ENCODE results near the gene EPB41.
"Not testable (repeated sequence)": the region's sequence is repeated elsewhere in the genome, so short reads cannot be mapped to it uniquely, and the experiment has no call there.

EPB41 gene

GRCh38 chr1:29133861-29134694 lies 219.7 kb downstream of the EPB41 start:
- DNase-seq (ENCODE audit: low spot score): no peak

GRCh38 chr1:29134695-29135028 lies 220.3 kb downstream of the EPB41 start:
- DNase-seq (ENCODE audit: low spot score): no peak

- DNase-seq (ENCODE audit: low spot score): no peak
Measured at GRCh38 chr1:29136391-29136915, 222.1 kb downstream of the EPB41 start.

DNA sequence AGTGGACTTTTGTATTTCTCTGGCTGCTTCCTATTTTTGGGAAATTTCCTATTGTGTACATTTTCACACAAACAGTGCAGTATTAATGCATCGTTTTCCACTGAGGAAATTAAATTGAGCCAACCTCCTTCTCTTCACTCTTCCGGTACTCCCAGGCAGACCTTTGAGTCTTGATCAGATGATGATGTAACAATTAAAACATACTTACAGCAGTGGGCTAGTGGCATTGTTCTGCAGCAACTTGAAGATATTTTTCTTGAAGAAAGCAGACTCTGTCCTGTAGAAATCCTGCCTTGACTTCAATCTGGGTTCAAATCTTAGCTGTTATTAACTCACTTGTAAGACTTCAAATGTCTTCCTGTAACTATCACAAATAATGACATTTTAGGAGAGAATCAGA lies 228.3 kb downstream of the EPB41 start:
- no peak for DNase-seq (ENCODE audit: low spot score)

DNA sequence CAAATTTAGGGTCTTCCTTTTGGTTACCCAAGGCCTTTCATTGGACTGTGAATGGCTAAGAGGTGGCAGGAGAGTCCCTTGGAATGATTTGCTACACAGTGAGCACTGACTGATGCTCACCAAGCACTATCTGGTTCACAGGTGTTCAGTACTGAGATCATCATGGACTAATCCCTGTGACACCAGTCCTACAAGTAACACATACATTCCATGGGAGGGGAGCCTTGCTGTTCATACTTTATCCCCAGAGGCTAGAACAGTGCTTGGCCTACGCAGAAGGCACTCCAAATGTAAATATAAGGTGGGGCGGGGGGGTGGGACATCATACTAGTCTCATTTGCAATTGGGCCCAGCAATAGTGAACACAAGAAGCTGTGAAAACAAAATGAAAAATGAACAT lies 229.8 kb downstream of the EPB41 start:
- no peak for DNase-seq (ENCODE audit: low spot score)

DNA sequence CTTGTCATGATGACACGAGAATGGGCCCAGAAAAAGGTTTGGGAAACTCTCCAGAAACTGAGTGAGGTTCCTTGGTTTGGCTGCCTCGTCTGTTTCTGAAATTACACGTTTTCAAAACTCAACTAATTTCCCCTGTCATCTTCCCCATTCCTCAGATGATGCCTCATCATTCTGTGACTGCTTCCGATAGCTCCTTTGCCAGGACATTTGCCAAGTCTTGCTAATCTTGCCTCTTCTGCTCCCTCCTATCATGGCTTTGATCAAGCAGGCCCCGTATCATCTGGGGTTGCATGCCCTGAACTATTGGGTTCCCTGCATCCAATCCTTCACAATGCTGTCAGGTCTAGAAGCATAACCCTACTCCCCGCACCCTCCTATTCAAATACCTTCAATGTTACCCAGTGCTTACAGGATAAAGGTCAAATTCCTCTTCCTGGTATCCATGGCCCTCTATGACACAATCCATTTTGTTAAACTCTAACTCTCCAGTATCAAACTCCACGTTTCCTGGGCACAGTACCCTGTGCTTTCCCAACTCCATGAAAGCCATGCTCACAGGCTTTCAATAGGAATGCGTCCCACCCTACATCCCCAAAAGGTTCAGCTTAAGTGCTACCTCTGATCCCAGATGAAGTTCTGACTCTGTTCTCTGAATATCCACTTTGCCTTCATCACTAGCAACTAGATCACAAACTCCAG lies 231.5 kb downstream of the EPB41 start:
- DNase-seq (ENCODE audit: low spot score): no peak

GRCh38 chr1:29148656-29149491 lies 234.5 kb downstream of the EPB41 start:
- no peak for DNase-seq (ENCODE audit: low spot score)

DNA sequence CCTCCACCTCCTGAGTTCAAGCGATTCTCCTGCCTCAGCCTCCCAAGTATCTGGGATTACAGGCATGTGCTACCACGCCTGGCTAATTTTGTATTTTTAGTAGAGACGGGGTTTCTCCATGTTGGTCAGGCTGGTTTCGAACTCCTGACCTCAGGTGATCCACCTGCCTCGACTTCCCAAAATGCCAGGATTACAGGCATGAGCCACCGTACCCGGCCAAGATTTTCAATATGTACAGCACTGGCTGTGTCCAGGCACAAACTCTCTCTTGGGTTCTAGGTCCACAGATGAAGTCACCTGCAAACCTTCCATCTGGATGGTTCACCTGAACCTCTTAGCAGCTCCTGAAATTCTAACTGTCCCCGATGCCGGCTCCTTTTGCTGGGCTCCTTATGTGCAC lies 236.0 kb downstream of the EPB41 start:
- not testable (repeated sequence) for DNase-seq (ENCODE audit: low spot score)

GRCh38 chr1:29152046-29152805 lies 237.9 kb downstream of the EPB41 start:
- DNase-seq (ENCODE audit: low spot score): no peak

DNA sequence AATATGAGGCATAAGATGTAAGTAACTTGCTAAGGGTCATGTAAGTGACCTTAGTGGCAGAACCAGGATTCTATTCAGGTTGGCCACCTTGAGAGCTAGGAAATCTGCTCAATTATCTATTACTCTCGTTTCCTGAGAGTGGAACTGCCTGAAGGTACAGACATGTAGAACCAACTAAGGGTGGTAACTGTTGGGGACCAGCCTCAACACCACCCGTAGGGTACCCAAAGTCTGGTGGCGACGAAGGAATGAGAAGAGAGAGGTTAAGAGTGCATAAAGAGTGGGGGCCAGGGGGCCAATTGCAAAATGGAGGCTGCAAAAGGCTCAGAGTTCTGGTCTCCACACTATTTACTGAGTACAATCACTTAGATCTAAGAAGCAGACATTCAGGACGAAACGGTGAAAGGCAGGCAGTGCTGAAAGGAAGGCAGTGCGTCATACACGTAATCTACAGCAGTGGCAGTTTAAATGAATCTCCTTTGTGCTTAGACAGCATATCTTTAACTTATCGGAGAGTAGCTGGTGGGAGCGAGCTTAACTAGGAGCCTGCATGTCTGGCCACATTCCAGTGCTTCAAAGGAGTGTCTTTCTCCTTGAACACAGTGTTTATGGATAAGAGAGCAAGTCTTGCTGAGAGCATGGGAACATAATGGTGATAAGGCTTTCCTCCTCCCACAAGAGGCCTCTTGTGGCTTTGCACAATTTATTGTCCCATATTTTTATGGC lies 242.3 kb downstream of the EPB41 start:
- DNase-seq (ENCODE audit: low spot score): no peak

DNA sequence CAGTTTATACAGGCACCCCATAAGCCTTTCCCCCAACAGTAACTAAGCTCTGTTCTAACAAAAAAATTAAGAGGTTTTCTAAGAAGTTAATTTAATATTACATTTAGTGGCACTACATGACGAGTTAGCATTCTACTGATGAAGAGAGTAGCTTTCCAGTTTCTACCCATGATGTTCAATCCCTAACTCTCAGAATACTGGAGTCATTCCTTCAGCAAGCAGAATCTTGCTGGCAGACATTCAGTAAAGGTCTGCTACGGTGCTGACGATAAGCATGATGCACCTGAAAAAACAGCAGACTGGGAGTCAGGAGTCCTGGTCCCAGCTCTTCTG lies 242.9 kb downstream of the EPB41 start:
- no peak for DNase-seq (ENCODE audit: low spot score)

GRCh38 chr1:29159773-29160172 lies 245.4 kb downstream of the EPB41 start:
- no peak for DNase-seq (ENCODE audit: low spot score)

DNA sequence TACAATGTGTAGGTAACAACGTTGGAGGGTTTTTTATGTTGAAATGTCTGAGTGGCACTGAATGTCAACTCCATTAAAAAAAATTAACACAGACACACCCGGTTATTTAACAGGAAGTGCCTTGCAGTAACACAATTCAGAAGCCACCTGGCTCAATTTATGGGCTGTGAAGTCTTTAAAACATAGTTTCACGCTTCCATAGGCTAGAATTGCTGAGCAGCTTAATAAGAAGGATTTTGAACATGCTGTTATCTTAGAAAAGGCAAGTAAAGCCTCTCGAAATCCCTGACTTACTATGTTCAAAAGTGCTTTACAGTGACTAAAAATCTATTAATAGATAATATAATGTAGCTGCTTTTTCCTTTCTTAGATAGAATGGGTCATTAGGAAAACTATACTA lies 247.7 kb downstream of the EPB41 start:
- DNase-seq (ENCODE audit: low spot score): no peak

DNA sequence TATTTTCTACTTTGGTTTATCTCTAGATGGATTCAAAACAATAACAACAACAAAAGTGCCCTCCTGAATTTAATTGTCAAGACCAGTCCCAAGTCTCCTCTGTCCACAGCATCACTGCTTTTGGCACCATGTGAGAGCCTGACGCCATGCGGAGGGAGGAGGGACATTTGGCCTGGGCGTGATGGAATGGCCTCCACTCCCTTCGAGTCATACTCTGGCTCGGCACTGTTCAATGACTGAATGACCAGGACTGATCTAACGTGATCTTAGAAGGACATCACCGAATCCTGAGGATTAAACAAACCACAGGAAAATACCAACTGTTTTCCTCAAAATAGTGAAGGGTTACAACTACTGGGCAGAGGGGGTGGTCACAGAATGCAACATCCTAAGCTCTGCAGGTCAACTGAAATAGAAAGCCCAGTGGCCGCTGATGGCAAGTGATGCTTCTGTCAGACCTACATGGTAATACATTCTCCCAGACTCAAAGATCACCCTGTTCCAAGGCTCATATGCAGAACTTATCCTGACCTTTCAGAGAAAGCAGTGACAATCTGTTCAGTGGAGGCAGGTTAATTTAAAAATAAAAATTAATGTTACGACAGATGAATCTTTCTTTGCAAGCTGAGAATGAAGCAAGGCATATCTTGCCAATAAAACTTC lies 248.2 kb downstream of the EPB41 start:
- DNase-seq (ENCODE audit: low spot score): no peak

DNA sequence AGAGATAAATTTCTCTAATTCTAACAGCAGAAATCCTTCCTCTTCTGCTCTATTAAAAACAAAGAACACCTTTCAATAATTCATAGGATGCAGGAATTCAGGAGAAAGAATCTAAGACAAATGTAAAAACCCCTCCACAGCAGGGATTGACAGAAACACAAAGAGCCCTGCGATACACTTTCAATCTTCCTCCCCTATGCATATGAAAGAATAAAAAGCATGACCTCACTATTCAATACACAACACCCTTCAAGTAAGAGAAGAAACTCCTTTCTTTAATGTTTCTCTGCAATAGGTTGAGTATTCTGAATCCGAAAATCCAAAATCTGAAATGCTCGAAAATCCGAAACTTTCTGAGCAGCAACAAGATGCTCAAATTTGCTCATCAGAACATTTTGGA lies 250.2 kb downstream of the EPB41 start:
- no peak for DNase-seq (ENCODE audit: low spot score)

- DNase-seq (ENCODE audit: low spot score): no peak
Measured at GRCh38 chr1:29166291-29166878, 252.0 kb downstream of the EPB41 start.

DNA sequence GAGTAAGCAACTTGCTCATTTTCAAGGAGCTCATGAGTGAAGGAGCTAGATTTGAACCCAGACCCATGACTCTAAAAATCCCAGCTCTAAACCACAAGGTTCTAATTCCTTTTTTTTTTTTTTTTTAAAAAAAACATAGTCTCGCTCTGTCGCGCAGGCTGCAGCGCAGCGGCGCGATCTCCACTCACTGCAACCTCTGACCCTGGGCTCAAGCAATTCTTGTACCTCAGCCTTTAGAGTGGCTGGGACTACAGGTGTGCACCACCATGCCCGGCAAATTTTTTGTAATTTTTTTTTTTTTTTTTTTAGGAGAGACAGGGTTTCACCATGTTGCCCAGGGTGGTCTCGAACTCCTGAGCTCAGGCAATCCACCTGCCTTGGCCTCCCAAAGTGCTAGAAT lies 253.5 kb downstream of the EPB41 start:
- no peak for DNase-seq (ENCODE audit: low spot score)
